H9 (cell line): ENCODE data around the gene FUZ. TPM values are rescaled to one million over a fixed set of nuclear protein-coding genes. Genes with fewer than 3 reads are reported as not detected.

Experiments
- DNase-seq: peaks from one replicate; pipeline ENCODE4 v3.0.0-alpha.2; 2017
- H2AFZ ChIP-seq: one replicate; pipeline ENCODE4 v1.6.1; 2013; ENCODE audit warnings: mild to moderate bottlenecking, low read length, control low read depth, moderate library complexity
- H2AK5ac ChIP-seq: 2 replicates; pipeline ENCODE4 v1.6.1; 2013; ENCODE audit warnings: low read length, control low read depth, mixed read lengths; ENCODE audit not compliant: insufficient read length
- H2BK120ac ChIP-seq: one replicate; pipeline ENCODE4 v1.6.1; 2013; ENCODE audit warnings: low read depth, mild to moderate bottlenecking, low read length, control low read depth, inconsistent platforms; ENCODE audit not compliant: poor library complexity, severe bottlenecking
- H2BK12ac ChIP-seq: 2 replicates; pipeline ENCODE4 v1.6.1; 2013; ENCODE audit warnings: low read length, control low read depth, mixed read lengths, low read depth; ENCODE audit not compliant: insufficient read length
- H2BK15ac ChIP-seq: 2 replicates; pipeline ENCODE4 v1.6.1; 2013; ENCODE audit warnings: low read depth, low read length, control low read depth
- H2BK20ac ChIP-seq: one replicate; pipeline ENCODE4 v1.6.1; 2013; ENCODE audit warnings: low read depth, mild to moderate bottlenecking, low read length, control low read depth, inconsistent platforms; ENCODE audit not compliant: poor library complexity, severe bottlenecking
- H2BK5ac ChIP-seq: 2 replicates; pipeline ENCODE4 v1.6.1; 2013; ENCODE audit warnings: low read length, control low read depth, mixed read lengths; ENCODE audit not compliant: insufficient read length
- H3K14ac ChIP-seq: 2 replicates; pipeline ENCODE4 v1.6.1; 2013; ENCODE audit warnings: low read length, control low read depth; ENCODE audit not compliant: insufficient read depth
- H3K18ac ChIP-seq: 2 replicates; pipeline ENCODE4 v1.6.1; 2013; ENCODE audit warnings: low read depth, mild to moderate bottlenecking, mixed read lengths, low read length, control low read depth; ENCODE audit not compliant: insufficient read length
- H3K23ac ChIP-seq: 2 replicates; pipeline ENCODE4 v1.6.1; 2013; ENCODE audit warnings: low read length, control low read depth, mixed read lengths, low read depth; ENCODE audit not compliant: insufficient read length
- H3K23me2 ChIP-seq: 2 replicates; pipeline ENCODE4 v1.6.1; 2013; ENCODE audit warnings: low read depth, mild to moderate bottlenecking, mixed read lengths, low read length, control low read depth; ENCODE audit not compliant: insufficient read length, poor library complexity, severe bottlenecking
- H3K27ac ChIP-seq: 2 replicates; pipeline ENCODE4 v1.5.1; 2013; ENCODE audit warnings: low read length, control low read depth, mixed read lengths, low read depth; ENCODE audit not compliant: insufficient read length
- H3K27me3 ChIP-seq: 2 replicates; pipeline ENCODE4 v1.6.1; 2013; ENCODE audit warnings: low read length, control low read depth, inconsistent platforms; ENCODE audit not compliant: insufficient read depth
- H3K4ac ChIP-seq: 2 replicates; pipeline ENCODE4 v1.6.1; 2013; ENCODE audit warnings: low read depth, mild to moderate bottlenecking, control low read depth, inconsistent platforms, low read length, moderate library complexity
- H3K4me1 ChIP-seq: 2 replicates; pipeline ENCODE4 v1.6.1; 2013; ENCODE audit warnings: low read length, control low read depth, inconsistent platforms; ENCODE audit not compliant: insufficient read depth
- H3K4me2 ChIP-seq: 2 replicates; pipeline ENCODE4 v1.6.1; 2013; ENCODE audit warnings: low read length, control low read depth, mixed read lengths; ENCODE audit not compliant: insufficient read length, insufficient read depth
- H3K56ac ChIP-seq: 2 replicates; pipeline ENCODE4 v1.6.1; 2013; ENCODE audit warnings: low read depth, mild to moderate bottlenecking, mixed read lengths, low read length, control low read depth; ENCODE audit not compliant: insufficient read length
- H3K79me1 ChIP-seq: 2 replicates; pipeline ENCODE4 v1.6.1; 2013; ENCODE audit warnings: low read depth, mild to moderate bottlenecking, moderate library complexity, low read length, control low read depth, inconsistent platforms; ENCODE audit not compliant: insufficient read depth, poor library complexity, severe bottlenecking
- H3K79me2 ChIP-seq: 2 replicates; pipeline ENCODE4 v1.6.1; 2013; ENCODE audit warnings: low read length, control low read depth, inconsistent platforms; ENCODE audit not compliant: insufficient read depth
- H3K9ac ChIP-seq: 2 replicates; pipeline ENCODE4 v1.6.1; 2013; ENCODE audit warnings: low read length, control low read depth, mixed read lengths; ENCODE audit not compliant: insufficient read length; ENCODE audit errors: extremely low read depth
- H3K9me3 ChIP-seq: one replicate; pipeline ENCODE4 v1.6.1; 2013; ENCODE audit warnings: low read depth, low read length, inconsistent platforms; ENCODE audit not compliant: control insufficient read depth
- H3T11ph ChIP-seq: one replicate; pipeline ENCODE4 v1.6.1; 2013; ENCODE audit warnings: mild to moderate bottlenecking, low read length, control low read depth, inconsistent platforms
- H4K20me1 ChIP-seq: one replicate; pipeline ENCODE4 v1.6.1; 2013; ENCODE audit not compliant: control insufficient read depth, insufficient read length, insufficient read depth
- H4K5ac ChIP-seq: 2 replicates; pipeline ENCODE4 v1.6.1; 2013; ENCODE audit warnings: low read depth, mild to moderate bottlenecking, mixed read lengths, low read length, control low read depth; ENCODE audit not compliant: insufficient read length
- H4K8ac ChIP-seq: replicated peaks from 2 replicates; pipeline ENCODE4 v1.6.1; 2013; ENCODE audit warnings: low read length, control low read depth, mixed read lengths, low read depth; ENCODE audit not compliant: insufficient read length
- H4K91ac ChIP-seq: 2 replicates; pipeline ENCODE4 v1.6.1; 2013; ENCODE audit warnings: low read depth, mild to moderate bottlenecking, moderate library complexity, mixed read lengths, low read length, control low read depth; ENCODE audit not compliant: insufficient read length
- H3K27ac Mint-ChIP-seq, 3 experiments: 2 replicates in 2 of 3; 3 replicates in 1 of 3; pipeline ENCODE4 v1.8.0; 2020 to 2021; ENCODE audit warnings: mixed read lengths in 3 of 3, mild to moderate bottlenecking in 1 of 3, moderate library complexity in 1 of 3
- H3K27me3 Mint-ChIP-seq: 2 replicates; pipeline ENCODE4 v1.8.0; 2021; ENCODE audit warnings: low read depth, mild to moderate bottlenecking, moderate library complexity, mixed read lengths
- H3K36me3 Mint-ChIP-seq, 3 experiments: 2 replicates in 2 of 3; 3 replicates in 1 of 3; pipeline ENCODE4 v1.8.0; 2020 to 2021; ENCODE audit warnings: low read depth in 3 of 3, mixed read lengths in 3 of 3; ENCODE audit not compliant: insufficient read depth in 1 of 3
- H3K4me1 Mint-ChIP-seq, 2 experiments: 2 replicates each; pipeline ENCODE4 v1.8.0; 2020; ENCODE audit warnings: mixed read lengths in 2 of 2
- H3K4me3 Mint-ChIP-seq, 2 experiments: 2 replicates in 1 of 2; 3 replicates in 1 of 2; pipeline ENCODE4 v1.8.0; 2020 to 2021; ENCODE audit warnings: mild to moderate bottlenecking in 2 of 2, mixed read lengths in 2 of 2, moderate library complexity in 1 of 2
- H3K9me3 Mint-ChIP-seq, 2 experiments: 2 replicates in 1 of 2; 3 replicates in 1 of 2; pipeline ENCODE4 v1.8.0; 2020; ENCODE audit warnings: mild to moderate bottlenecking in 2 of 2, mixed read lengths in 2 of 2, moderate library complexity in 1 of 2
- CTCF ChIP-seq: fragments of 200-600 bp; sonication (generic); conservative IDR thresholded peaks from 3 replicates; pipeline ENCODE4 v1.8.0; 2021; ENCODE audit warnings: antibody characterized with exemption, mild to moderate bottlenecking
- WGBS: extraction: QIAGEN DNeasy Blood & Tissue Kit; methylation state at CpG from one replicate; pipeline ENCODE4 v1.1.7; 2013; ENCODE audit warnings: missing lambda C conversion rate, low lambda C conversion rate, mixed read lengths; ENCODE audit not compliant: insufficient read length; ENCODE audit errors: extremely low coverage; 5-methylcytosine and 5-hydroxymethylcytosine counted together
- total RNA-seq: library from RNA; stranded (reverse); gene quantifications from 2 replicates; pipeline ENCODE4 v1.2.1, GENCODE V29; 2021

Gene FUZ
- total RNA-seq, 1 experiment from 2014 or later, result 25.1 TPM

- no peaks in the 10 kb centered on the region for H3K27me3 ChIP-seq
- H2BK5ac ChIP-seq, result no peak overlapping the region
- H2BK120ac ChIP-seq, result no peak overlapping the region
- no peaks in the 10 kb centered on the region for H3K4me1 ChIP-seq
- no peaks in the 10 kb centered on the region for H3K79me1 ChIP-seq
- H2BK20ac ChIP-seq, result no peak overlapping the region
- no CpG with 5 or more reads among the region's 20 CpGs for WGBS
- no peak overlapping the region for H3K56ac ChIP-seq
- no peak overlapping the region for H3T11ph ChIP-seq
- no peak overlapping the region for H4K8ac ChIP-seq
- no peak for TF ChIP-seq CTCF
- Mint-ChIP-seq H3K27me3 (peaks cover 1% of the 10 kb centered on the region; the same call in 1 of the 2 replicates), H3K4me1 (peaks cover 0 to 5% of the 10 kb centered on the region in 2 experiments; a peak in 2 of 4 replicates), H3K27ac (no peak overlapping the region), H3K4me3 (no peak overlapping the region), H3K36me3 (peaks cover 26 to 80% (median 72%) of the 10 kb centered on the region in 3 experiments), H3K9me3 (no peaks in the 10 kb centered on the region)
- no peaks in the 10 kb centered on the region for H3K79me2 ChIP-seq
- H3K4me2 ChIP-seq, result no peak overlapping the region
- DNase-seq, result no peak
- H2BK15ac ChIP-seq, result no peak overlapping the region
- H3K9ac ChIP-seq, result no peak overlapping the region
- no peak overlapping the region for H2AFZ ChIP-seq
- H3K23me2 ChIP-seq, result no peaks in the 10 kb centered on the region
- H4K91ac ChIP-seq, result no peak overlapping the region
- no peak overlapping the region for H3K23ac ChIP-seq
- H2AK5ac ChIP-seq, result no peak overlapping the region
- H2BK12ac ChIP-seq, result no peak overlapping the region
- H4K20me1 ChIP-seq, result no peaks in the 10 kb centered on the region
- H3K14ac ChIP-seq, result no peak overlapping the region
- no peaks in the 10 kb centered on the region for H3K9me3 ChIP-seq
- no peak overlapping the region for H3K27ac ChIP-seq
- H3K18ac ChIP-seq, result no peak overlapping the region
- no peak overlapping the region for H4K5ac ChIP-seq
- H3K4ac ChIP-seq, result no peak overlapping the region
Measured at GRCh38 chr19:49836176-49837008, 23.3 kb upstream of the FUZ start.
